GM19023 (cell line): ENCODE data around the gene TMEM140.

ENCODE experiments used
- ATAC-seq: cut with Tn5 transposase; IDR thresholded peaks from one replicate; pipeline ENCODE4 v1.9.1; 2021; ENCODE audit warnings: mild to moderate bottlenecking, moderate library complexity; ENCODE audit not compliant: unreplicated experiment

The TMEM140 gene

DNA sequence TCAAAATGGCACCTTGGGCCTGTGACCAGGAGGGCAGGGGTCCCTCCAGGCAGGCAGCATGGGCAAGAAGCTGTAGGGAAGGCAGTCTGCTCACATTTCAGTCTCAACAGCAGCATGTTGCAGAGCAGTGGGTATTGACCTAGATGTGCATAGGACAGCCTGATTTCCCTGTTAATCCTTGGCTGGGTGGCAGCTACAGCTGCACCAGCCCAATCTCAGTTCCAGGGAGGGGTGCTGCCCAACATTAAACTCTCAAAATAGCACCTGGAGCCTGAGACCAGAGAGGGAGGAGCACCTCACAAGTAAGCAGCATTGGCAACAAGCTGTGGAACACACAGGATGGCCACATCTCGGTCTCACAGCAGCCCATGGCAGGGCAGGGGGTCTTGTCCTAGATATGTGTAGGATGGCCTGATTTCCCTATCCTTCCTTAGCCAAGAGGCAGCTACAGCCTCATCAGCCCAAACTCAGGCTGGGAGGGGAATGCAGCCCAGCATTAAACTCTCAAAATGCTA lies 10.3 kb downstream of the TMEM140 start:
- ATAC-seq, result no peak

DNA sequence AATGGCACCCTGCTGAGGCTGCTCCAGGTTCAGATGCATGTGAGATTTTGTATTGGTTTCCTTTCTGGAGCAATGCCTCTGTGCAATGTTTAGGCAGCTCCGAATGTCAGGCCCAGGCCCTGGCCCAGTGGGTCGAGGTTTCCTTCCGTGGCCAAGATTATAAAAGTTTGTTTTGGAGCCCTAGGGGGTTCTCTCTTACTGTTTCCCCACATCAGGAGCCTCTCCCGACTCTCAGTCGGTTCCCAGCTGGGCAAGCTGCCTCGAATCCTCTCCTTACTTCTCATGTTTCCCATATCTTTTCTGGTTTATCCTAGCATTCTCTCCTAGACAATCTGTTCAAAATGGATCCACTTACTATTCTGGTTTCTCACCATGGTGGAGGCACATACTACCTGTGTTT lies 11.0 kb downstream of the TMEM140 start:
- ATAC-seq, result no peak

DNA sequence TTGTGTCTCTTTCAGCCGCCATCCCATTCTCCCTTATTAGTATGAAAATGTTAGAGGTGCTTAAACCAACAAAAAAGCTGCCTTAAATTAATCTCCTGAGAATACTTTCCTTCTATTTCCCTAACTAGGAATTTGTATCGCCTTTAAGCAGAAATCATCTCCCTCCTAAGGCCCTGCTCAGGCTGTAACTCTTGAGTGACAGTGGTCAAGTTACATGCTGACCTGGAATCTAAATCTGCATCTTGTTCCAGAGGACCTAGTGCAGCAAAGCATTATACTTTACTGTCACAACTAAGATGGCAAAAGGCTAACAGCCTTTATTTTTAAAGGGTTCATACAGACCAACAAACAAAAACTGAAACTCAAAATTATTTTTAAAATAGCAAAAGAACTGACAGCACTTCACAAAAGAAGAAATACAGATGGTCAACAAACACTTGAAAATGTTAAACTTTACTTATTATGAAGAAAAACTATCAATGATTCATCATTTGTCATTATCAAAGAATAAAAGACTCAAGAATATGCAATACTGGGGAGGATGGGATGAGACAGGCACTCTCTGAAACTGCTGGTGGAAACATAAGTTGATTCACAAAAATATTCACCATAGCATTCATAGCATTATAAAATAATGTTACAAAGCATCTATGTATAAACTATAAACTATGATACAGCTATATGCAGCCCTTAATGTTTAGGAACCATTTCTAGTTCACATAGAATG lies 11.7 kb downstream of the TMEM140 start:
- no peak for ATAC-seq

DNA sequence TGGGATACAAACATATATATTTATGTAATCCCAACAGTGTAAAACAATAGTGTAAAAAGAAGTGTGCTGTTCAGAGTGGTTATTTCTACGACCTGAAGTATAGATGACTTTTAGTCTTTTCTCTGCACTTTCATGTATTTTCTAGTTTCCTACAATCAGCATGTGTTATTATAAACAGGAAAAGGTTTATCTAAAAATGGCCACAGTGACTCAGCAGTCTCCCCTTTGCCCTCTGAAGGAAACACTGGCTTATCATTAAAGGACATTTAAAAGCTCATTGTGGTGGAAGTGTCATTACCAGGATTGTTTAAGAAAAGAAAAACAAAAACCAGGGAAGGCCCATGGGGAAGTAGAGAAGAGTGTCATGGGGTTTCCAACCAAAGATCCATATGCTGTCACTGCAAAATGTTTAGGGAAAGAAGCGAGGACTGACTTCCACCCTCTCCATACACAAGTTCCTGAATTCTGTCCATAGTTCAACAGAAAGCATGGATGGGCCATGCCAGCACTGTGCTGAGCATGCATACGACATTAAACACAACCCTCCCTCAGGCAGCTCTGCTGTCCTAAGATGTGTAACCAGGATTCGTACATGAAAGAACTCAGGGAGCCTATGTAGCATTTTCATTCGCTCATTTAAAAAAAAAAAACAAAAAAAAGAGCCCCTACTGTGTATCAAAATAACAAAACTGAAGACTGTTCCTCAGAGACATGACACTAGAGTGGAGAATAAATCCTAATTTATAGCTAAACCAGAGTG lies 12.4 kb downstream of the TMEM140 start:
- ATAC-seq, result no peak

DNA sequence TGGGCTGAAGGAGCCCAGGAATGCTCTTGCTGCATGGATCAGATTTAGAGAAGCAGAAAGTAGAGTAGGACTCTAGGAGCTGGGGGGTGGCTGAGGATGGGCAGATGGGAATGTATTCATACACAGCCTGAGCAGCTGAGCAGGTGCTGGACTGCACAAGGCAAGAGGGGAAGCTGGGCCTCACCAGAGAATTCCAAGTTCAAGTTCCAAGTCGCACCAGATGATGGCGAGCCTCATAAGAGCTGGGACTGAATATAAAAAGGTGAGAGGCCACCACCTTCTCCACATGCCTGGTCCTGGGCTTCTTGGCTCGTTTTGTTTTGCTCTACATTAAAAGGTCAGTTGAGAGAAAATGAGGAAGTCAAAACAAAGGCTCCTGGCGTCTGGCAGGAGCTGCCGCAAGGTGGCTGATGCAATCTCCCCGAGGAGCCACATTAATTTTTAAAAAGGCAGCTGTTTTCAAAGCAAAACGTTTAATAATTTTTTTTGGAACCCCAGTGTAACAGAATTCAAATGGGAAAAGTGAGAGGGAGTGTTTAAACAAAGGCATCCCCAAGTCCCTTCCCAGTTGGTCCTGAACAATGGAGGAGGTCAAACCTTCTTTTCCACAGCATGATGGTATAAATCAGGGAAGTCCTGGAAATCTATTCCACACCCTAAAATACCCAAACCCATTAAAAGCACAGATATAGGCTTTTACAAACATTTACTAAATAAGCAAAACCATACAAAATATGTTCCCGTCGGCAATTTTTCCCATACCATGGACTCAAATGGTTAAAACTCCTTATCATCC lies 13.2 kb downstream of the TMEM140 start:
- ATAC-seq, result no peak

DNA sequence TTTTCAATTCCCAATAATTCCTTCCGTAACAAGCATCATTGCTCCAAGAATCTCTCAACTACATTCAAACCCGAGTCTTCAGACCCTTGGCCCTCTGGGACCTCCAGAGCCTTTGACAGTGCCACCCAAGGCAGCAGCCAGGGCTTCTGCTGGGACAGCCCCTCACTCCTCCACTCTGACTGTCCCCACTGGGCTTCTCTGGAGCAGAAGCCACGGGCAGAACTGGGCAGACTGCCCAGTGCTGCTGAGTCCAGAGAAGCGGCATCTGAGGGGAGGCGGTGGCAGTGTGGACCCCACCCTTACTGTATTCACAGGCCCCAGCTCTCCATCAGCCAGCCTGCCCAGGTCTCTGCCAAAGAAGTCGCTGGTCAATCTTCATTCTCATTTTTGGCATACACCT lies 13.8 kb downstream of the TMEM140 start:
- ATAC-seq, result no peak

DNA sequence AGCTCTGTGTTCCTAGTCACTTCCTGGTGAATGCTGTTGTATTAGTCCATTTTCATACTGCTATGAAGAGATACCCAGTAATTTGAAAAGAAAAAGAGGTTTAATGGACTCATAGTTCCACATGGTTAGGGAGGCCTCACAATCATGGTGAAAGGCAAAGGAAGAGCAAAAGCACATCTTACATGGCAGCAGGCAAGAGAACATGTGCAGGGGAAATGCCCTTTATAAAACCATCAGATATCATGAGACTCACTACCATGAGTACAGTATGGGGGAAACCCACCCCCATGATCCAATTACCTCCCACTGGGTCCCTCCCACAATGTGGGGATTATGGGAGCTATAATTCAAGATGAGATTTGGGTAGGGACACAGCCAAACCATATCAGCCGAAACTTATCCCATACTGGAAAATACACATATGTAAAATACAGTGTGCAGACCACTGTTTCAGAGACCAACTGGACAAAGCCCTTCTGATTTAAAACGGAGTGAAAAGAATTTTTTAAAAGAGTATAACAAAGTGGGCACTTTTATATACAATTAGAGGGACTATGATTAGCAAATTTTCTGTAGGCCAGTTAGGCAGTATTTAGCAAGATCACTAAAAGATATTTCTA lies 14.6 kb downstream of the TMEM140 start:
- no peak for ATAC-seq

DNA sequence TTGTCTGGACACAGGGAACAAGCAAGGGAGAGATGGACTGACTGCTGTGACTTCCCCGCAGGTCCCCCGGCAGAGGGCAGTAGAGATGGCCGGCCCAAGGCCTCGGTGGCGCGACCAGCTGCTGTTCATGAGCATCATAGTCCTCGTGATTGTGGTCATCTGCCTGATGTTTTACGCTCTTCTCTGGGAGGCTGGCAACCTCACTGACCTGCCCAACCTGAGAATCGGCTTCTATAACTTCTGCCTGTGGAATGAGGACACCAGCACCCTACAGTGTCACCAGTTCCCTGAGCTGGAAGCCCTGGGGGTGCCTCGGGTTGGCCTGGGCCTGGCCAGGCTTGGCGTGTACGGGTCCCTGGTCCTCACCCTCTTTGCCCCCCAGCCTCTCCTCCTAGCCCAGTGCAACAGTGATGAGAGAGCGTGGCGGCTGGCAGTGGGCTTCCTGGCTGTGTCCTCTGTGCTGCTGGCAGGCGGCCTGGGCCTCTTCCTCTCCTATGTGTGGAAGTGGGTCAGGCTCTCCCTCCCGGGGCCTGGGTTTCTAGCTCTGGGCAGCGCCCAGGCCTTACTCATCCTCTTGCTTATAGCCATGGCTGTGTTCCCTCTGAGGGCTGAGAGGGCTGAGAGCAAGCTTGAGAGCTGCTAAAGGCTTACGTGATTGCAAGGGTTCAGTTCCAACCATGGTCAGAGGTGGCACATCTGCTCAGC lies 16.6 kb downstream of the TMEM140 start:
- ATAC-seq, result no peak

DNA sequence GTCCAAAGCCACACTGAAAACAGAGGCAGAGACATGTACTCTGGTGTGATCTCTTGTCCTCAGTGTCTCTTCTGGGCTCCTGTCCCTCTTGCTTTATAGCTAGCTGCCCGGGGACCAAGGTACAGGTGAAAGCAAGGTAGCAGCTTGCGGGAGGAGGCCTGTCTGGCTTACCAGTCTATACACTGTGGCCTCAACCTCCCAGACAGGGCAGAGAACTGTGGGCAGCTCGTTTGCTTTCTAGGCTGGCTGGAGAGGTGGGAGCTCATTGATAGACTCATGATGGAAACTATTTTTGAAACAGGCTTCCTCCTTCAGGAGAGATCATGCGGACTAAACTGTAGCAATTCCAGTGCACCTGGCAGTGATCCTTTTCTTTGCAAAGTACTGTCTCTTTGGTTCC lies 18.0 kb downstream of the TMEM140 start:
- ATAC-seq, result no peak

DNA sequence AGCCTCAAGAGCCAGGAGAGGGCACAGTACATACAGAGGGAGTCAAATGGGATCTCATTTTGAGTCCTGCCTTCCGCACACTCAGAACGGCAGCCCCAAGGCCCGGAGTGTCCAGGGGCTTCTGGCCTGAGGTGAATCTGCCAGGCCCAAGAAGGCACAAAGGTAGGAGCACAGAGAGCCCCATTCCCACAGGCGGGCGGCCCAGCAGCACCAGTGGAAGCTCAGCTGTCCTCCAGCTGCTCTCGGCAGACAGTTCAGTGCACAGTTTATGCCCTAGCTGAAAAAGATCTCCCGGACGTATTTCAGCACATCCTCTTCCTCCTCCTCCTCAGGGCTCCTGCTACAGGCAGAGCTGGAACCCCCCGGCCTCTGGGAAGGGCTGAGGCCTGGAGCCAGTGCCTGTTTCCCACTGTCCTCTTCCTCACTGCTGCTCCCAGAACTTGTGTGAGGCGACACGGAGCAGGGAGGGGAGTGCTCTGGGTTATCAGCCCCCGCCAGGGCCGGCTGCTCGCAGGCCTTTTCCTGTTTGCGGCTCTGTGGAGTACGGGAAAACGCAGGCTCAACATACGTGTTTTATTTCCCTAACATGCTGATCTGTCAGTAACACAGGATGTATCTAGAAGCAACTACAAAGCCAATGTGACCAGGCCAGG lies 18.6 kb downstream of the TMEM140 start:
- no peak for ATAC-seq

DNA sequence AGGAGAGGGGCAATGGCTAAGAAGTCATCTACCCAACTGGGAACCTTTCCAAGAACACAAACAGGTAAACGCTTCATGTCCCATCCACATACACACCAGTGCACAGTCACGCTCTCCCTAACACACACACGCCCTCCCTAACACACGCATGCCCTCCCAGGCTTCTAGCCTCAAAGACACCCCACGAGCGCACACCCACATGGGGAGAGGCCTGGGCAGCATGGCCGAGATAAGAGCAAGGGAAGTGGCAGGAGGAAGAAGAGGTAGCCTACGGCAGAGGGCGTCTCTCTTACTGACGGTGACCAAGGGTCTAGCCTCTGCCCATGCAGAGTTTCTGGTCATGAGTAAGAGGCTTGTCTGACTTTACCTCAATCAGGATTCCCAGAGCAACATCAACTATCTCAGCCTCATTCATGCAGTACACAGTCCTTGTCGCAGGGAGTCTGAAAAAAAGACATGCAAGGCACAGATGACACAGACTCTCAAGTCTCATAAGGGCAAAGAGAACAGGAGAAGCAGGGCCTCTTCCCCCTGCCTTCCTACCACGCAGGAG lies 19.6 kb downstream of the TMEM140 start:
- no peak for ATAC-seq

DNA sequence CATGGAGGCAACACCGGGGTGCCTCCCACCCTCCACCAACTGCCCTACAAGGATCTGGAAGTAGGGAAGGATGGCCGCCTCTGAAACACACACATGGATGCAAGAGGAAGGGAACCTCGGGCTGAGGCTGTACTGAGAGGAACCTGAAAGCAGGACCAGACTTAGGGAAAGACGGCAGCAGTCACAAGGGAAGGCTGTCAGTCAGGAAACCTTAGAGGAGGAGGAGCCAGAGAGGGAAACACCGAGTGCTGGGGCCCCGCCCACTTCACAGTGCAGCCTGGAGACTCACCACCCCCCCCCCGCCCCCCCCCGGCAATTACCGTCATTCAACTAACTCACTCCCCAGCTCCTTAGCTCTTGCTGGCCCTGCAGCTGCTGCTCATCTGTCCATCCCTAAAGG lies 20.1 kb downstream of the TMEM140 start:
- no peak for ATAC-seq

DNA sequence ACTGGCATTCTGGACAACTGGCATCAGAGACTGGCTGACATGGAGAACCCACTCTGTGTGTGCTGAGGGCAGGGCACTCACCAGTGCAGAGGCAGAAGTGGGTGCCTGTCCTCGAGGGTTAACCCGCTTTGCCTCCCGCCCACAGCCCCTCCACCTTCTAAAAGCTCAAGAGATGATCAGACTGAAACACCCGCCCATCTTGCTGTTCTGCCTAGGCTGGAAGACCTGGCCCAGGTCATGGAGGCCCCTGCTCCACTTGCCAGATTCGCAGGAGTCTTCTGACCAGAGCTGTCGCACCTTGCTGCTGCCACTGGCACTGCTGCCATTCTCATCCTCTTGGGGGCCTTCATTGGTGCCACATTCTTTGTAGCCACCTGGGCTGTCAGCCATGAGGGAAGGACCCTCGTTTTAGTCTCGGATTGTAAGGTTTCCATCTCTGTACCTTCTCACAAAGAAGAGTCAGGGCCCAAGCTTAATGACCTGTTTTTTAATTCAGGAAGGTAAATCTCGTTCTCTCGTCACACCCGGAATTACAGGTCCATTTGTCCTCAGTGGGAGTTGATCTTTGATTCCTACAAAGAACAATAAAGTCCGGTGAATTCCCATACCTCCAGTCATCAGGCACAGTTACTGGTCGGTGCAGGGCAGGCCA lies 20.7 kb downstream of the TMEM140 start:
- no peak for ATAC-seq

DNA sequence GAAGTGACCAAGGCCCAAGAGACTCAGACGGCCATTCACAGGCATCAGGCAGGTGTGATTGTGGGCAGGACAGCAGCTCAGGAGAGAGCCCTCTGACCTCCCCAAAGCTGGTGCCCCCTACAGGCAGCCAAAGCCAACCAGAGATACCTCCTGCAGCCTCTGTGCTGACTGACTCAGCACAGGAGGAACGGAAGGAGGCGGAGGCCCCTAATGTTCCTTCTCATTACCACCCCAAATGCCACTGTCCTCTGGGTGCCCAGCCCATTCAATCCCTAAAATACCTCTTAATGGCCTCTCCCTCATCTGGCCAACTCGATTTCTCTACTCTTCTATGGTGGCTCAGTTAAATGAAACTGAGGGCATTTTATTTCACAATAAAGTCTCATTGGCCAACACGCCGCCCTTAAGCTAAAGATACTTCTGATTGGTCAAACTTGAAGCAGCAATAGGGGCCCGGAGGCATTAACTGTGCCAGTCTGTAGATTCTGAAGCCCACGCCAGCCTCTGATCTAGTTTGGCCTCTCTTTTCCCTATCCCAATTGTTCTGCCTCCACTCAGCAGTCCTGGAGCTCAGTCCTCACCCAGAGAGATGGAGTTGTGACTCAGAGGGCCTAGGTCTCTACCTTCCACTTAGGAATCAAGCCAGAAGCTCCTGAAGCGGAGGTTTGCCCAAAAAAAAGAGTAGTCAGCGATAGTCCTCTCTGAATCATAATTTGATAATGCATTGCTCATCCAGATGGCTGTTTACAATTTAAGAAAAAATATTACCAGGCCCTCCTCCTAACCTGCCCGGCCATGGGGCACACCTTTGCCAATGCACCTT lies 21.5 kb downstream of the TMEM140 start:
- ATAC-seq, result peak; percentile 38

DNA sequence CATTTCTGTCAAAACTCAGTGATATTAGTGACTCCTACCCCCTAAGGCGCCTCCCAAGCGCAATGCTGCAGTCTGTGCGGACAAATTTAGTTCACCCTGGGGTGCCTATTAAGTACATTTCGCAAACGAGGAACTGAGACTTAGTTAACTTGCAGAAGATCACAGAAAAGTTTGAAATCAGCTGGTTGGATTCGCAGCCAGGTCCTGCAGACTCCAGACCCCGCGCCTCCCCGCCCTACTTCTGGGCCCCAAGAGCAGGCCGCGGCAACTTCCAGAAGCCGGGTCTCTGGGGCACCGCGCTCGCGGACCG lies 22.0 kb downstream of the TMEM140 start:
- ATAC-seq, result no peak

DNA sequence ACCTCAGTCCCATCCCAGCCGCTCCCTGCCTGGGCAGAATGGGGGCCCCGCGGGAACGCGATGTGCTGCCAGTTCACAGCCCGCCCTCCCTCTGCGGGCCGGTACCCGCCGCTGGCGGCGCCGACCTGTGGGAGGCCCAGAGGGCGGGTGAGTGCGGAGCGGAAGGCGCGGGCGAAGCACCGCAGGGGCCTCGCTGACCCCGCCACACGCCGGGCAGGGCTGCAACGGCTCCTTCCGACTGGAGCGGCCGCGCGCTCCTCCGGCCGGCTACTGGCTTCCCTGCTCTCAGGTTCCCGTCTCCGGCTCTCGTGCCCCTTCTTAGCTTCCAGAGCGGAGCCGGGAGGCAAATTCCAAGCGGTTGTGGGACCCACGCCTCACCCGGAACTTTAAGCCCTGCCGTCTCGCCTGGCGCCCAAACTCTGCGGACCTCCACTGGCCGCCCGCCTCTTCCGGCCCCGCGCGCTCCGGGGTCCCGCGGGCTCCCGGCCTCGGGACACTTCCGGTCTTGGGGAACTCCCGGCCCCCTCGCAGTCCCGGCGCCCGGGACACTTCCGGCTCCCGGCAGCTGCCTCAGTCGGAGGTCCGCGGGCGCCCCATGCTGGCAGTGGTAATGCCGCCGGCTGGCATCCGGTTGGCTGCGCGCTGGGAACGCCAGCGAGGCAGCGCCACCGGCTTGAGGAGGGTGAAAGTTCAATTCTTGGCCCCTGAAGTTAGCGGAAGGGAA lies 22.6 kb downstream of the TMEM140 start, which contains the start of gene CYREN:
Gene CYREN, minus strand, starts transcription at position 434 of the 724 bp plus-strand sequence. CDS start 1,785 bp downstream, outside the sequence.
- peak; percentile 62 for ATAC-seq

DNA sequence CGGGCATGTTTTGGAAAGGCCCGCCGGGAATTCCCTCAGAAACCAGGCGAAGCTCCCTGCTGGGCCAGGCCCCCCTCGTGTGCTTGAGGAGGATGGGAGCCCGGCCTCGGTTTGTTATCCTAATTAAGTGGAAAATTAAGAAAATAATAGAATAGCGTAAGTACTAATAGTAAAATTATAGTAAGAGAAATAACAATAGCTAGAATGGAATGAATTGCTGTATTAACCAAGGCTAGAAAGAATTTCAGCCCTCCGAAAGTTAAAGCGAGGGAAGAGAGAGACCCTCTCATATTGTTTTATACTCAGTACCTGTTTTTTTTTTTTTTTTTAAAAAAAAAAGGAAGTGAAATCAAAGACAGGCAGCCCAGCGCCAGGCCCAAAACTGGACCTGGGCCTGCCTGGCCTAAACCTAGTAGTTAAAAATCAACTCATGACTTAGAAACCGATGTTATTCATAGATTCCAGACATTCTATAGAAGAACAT lies 23.2 kb downstream of the TMEM140 start:
- ATAC-seq, result peak; percentile 24
